HG03103 (cell line): ENCODE data around the gene EXOSC3.

Experiments used
- ATAC-seq: cut with Tn5 transposase; IDR thresholded peaks from one replicate; pipeline ENCODE4 v1.9.1; 2021; ENCODE audit warnings: low read depth; ENCODE audit not compliant: unreplicated experiment

EXOSC3 gene

GRCh38 chr9:37739222-37739621, 45.6 kb downstream of the EXOSC3 start:
- no peak for ATAC-seq

GRCh38 chr9:37732952-37733351, 51.9 kb downstream of the EXOSC3 start:
- no peak for ATAC-seq

GRCh38 chr9:37732086-37732741, 52.6 kb downstream of the EXOSC3 start:
- no peak for ATAC-seq

GRCh38 chr9:37730839-37731238, 54.0 kb downstream of the EXOSC3 start:
- ATAC-seq, result no peak

GRCh38 chr9:37730256-37730655, 54.6 kb downstream of the EXOSC3 start:
- ATAC-seq, result no peak
